Measurements from ENCODE around the gene IGF1.

Gene IGF1

GRCh38 chr12:102507301-102507700 is 26.9 kb upstream of the IGF1 start:
- Histone ChIP-seq H3K4me1 (ENCODE audit: control insufficient read depth in 1 of 2, insufficient read depth in 1 of 2, low read depth in 1 of 2, low read length in 1 of 2) (no peaks in the 10 kb centered on the region), H3K27ac (no peak overlapping the region), H3K9me3 (no peaks in the 10 kb centered on the region), H3K27me3 (no peaks in the 10 kb centered on the region), H3K4me3 (ENCODE audit: low read depth in 1 of 2, low read length in 1 of 2) (no peak overlapping the region), H3K36me3 (no peaks in the 10 kb centered on the region)
- no peak for TF ChIP-seq CTCF (IDR thresholded peaks at IDR 0.05)

- Histone ChIP-seq H3K27me3 (no peaks in the 10 kb centered on the region), H3K36me3 (no peaks in the 10 kb centered on the region), H3K4me3 (ENCODE audit: low read depth in 1 of 2, low read length in 1 of 2) (no peak overlapping the region), H3K27ac (no peak overlapping the region), H3K9me3 (no peaks in the 10 kb centered on the region), H3K4me1 (ENCODE audit: control insufficient read depth in 1 of 2, insufficient read depth in 1 of 2, low read depth in 1 of 2, low read length in 1 of 2) (no peaks in the 10 kb centered on the region)
- no peak for TF ChIP-seq CTCF (IDR thresholded peaks at IDR 0.05)
Measured at GRCh38 chr12:102504871-102505270, 24.5 kb upstream of the IGF1 start.

- H3K27me3 ChIP-seq = no peaks in the 10 kb centered on the region
- no peak for TF ChIP-seq CTCF (IDR thresholded peaks at IDR 0.05)
- no peaks in the 10 kb centered on the region for H3K9me3 ChIP-seq
- no peak overlapping the region for H3K4me3 ChIP-seq (ENCODE audit: low read depth in 1 of 2, low read length in 1 of 2)
- no peaks in the 10 kb centered on the region for H3K4me1 ChIP-seq (ENCODE audit: control insufficient read depth in 1 of 2, insufficient read depth in 1 of 2, low read depth in 1 of 2, low read length in 1 of 2)
- no peak overlapping the region for H3K27ac ChIP-seq
- H3K36me3 ChIP-seq = no peaks in the 10 kb centered on the region
Measured at GRCh38 chr12:102504280-102504679, 23.9 kb upstream of the IGF1 start.

- no peak overlapping the region for H3K4me3 ChIP-seq (ENCODE audit: low read depth in 1 of 2, low read length in 1 of 2)
- H3K27me3 ChIP-seq = no peaks in the 10 kb centered on the region
- no peaks in the 10 kb centered on the region for H3K36me3 ChIP-seq
- no peaks in the 10 kb centered on the region for H3K4me1 ChIP-seq (ENCODE audit: control insufficient read depth in 1 of 2, insufficient read depth in 1 of 2, low read depth in 1 of 2, low read length in 1 of 2)
- TF ChIP-seq CTCF (IDR thresholded peaks at IDR 0.05) = no peak
- no peaks in the 10 kb centered on the region for H3K9me3 ChIP-seq
- no peak overlapping the region for H3K27ac ChIP-seq
Measured at GRCh38 chr12:102503831-102504230, 23.5 kb upstream of the IGF1 start.

- Histone ChIP-seq H3K27ac (no peak overlapping the region), H3K36me3 (no peaks in the 10 kb centered on the region), H3K4me3 (ENCODE audit: low read depth in 1 of 2, low read length in 1 of 2) (no peak overlapping the region), H3K9me3 (no peaks in the 10 kb centered on the region), H3K4me1 (ENCODE audit: control insufficient read depth in 1 of 2, insufficient read depth in 1 of 2, low read depth in 1 of 2, low read length in 1 of 2) (no peaks in the 10 kb centered on the region), H3K27me3 (no peaks in the 10 kb centered on the region)
- no peak for TF ChIP-seq CTCF (IDR thresholded peaks at IDR 0.05)
Measured at GRCh38 chr12:102503056-102503681, 22.8 kb upstream of the IGF1 start.

- no peak overlapping the region for H3K4me3 ChIP-seq (ENCODE audit: low read depth in 1 of 2, low read length in 1 of 2)
- no peaks in the 10 kb centered on the region for H3K4me1 ChIP-seq (ENCODE audit: control insufficient read depth in 1 of 2, insufficient read depth in 1 of 2, low read depth in 1 of 2, low read length in 1 of 2)
- TF ChIP-seq CTCF (IDR thresholded peaks at IDR 0.05) = no peak
- H3K27me3 ChIP-seq = no peaks in the 10 kb centered on the region
- H3K9me3 ChIP-seq = no peaks in the 10 kb centered on the region
- no peaks in the 10 kb centered on the region for H3K36me3 ChIP-seq
- H3K27ac ChIP-seq = no peak overlapping the region
Measured at GRCh38 chr12:102501773-102502172, 21.4 kb upstream of the IGF1 start.
